Thyroid gland (tissue), 4 donors: Measurements from ENCODE around the gene IGFALS.

Experiments used
- POLR2A ChIP-seq, 2 donors: fragments of 450-650 bp; IDR thresholded peaks; one replicate each; pipeline ENCODE4 v1.6.1; 2017; ENCODE audit warnings: antibody characterized with exemption in 2 of 2, mild to moderate bottlenecking in 2 of 2, moderate library complexity in 1 of 2
- TF ChIP-seq, protein P1 (sequence below), 6 experiments: fragments of 200-600 bp in 3 of 6; fragments of 450-650 bp in 3 of 6; sonication (generic) in 3 of 6; IDR thresholded peaks; one replicate each; pipeline ENCODE4 v1.5.1; 2016 to 2019; ENCODE audit warnings: antibody characterized with exemption in 6 of 6, mild to moderate bottlenecking in 2 of 6, inconsistent platforms in 1 of 6, moderate library complexity in 1 of 6

- TF ChIP-seq POLR2A (IDR thresholded peaks at IDR 0.05): no peak
- TF ChIP-seq, protein P1, sequence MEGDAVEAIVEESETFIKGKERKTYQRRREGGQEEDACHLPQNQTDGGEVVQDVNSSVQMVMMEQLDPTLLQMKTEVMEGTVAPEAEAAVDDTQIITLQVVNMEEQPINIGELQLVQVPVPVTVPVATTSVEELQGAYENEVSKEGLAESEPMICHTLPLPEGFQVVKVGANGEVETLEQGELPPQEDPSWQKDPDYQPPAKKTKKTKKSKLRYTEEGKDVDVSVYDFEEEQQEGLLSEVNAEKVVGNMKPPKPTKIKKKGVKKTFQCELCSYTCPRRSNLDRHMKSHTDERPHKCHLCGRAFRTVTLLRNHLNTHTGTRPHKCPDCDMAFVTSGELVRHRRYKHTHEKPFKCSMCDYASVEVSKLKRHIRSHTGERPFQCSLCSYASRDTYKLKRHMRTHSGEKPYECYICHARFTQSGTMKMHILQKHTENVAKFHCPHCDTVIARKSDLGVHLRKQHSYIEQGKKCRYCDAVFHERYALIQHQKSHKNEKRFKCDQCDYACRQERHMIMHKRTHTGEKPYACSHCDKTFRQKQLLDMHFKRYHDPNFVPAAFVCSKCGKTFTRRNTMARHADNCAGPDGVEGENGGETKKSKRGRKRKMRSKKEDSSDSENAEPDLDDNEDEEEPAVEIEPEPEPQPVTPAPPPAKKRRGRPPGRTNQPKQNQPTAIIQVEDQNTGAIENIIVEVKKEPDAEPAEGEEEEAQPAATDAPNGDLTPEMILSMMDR (IDR thresholded peaks at IDR 0.05): no peak
These were observed 26.8 kb downstream of the IGFALS start for GRCh38 chr16:1766701-1767100.
